Esophagus squamous epithelium (tissue), 5 donors: ENCODE data around the gene MXRA5. TPM values are rescaled to one million over a fixed set of nuclear protein-coding genes. Genes with fewer than 3 reads are reported as not detected.
"Not testable (repeated sequence)": the region's sequence is repeated elsewhere in the genome, so short reads cannot be mapped to it uniquely, and the experiment has no call there.

Experiments used
- DNase-seq: peaks from one replicate; lab custom pipeline; 2025; lab: John Stamatoyannopoulos, UW
- H3K27ac ChIP-seq, 4 donors: fragments of 200-600 bp; sonication (generic); one replicate each; pipeline ENCODE4 v1.5.1; 2016 to 2019; ENCODE audit warnings: mild to moderate bottlenecking in 1 of 4
- H3K27me3 ChIP-seq, 4 donors: fragments of 200-600 bp; sonication (generic); 1 replicate in 3 of 4; 2 replicates in 1 of 4; pipeline versions ENCODE4 v1.5.1 to v1.6.0; 2017 to 2021; ENCODE audit warnings: antibody characterized with exemption in 1 of 4
- H3K36me3 ChIP-seq, 3 donors: fragments of 200-600 bp; sonication (generic); one replicate each; pipeline ENCODE4 v1.5.1; 2016 to 2019
- H3K4me1 ChIP-seq, 3 donors: fragments of 200-600 bp; sonication (generic); one replicate each; pipeline ENCODE4 v1.5.1; 2017 to 2019
- H3K4me3 ChIP-seq, 4 donors: fragments of 200-600 bp; sonication (generic); 1 replicate in 3 of 4; 2 replicates in 1 of 4; pipeline ENCODE4 v1.5.1; 2016 to 2019; ENCODE audit warnings: mild to moderate bottlenecking in 2 of 4, moderate library complexity in 1 of 4
- H3K9me3 ChIP-seq, 3 donors: fragments of 200-600 bp; sonication (generic); one replicate each; pipeline ENCODE4 v1.5.1; 2016 to 2019
- CTCF ChIP-seq, 6 experiments: fragments of 450-650 bp in 4 of 6; fragments of 200-600 bp in 2 of 6; sonication (generic) in 2 of 6; IDR thresholded peaks; one replicate each; pipeline ENCODE4 v1.5.1; 2016 to 2019; ENCODE audit warnings: antibody characterized with exemption in 6 of 6, mild to moderate bottlenecking in 4 of 6, moderate library complexity in 4 of 6
- POLR2A ChIP-seq, 4 donors: fragments of 450-650 bp; IDR thresholded peaks; one replicate each; pipeline ENCODE4 v1.6.1; 2017; ENCODE audit warnings: antibody characterized with exemption in 4 of 4, mild to moderate bottlenecking in 4 of 4, moderate library complexity in 3 of 4
- WGBS, 2 donors: methylation state at CpG; one replicate each; pipeline ENCODE4 v1.1.5; 2018; 5-methylcytosine and 5-hydroxymethylcytosine counted together
- intact Hi-C: fragments of 100-400 bp; cut with DNase I; formaldehyde crosslinking; loops from one replicate; pipeline ENCODE4 v1.15.0; 2022
- total RNA-seq, 4 donors: library from RNA; depleted of rRNA; stranded (reverse); fragments of >200 nt; gene quantifications; one replicate each; pipeline ENCODE4 v1.1.0, GENCODE V29; 2016
- donor health status: DM: yes; HTN: yes; CAD: no.

The MXRA5 gene
- total RNA-seq, 4 donors from 2014 or later = 4.3 to 9.9 (median 6.4) TPM

- Histone ChIP-seq H3K27me3 (no peaks in the 10 kb centered on the region), H3K4me3 (no peak overlapping the region), H3K27ac (no peak overlapping the region), H3K4me1 (peaks cover 0 to 10% (median 0%) of the 10 kb centered on the region in 3 donors), H3K9me3 (no peaks in the 10 kb centered on the region), H3K36me3 (no peaks in the 10 kb centered on the region)
- intact Hi-C loops = no loop called here
- TF ChIP-seq CTCF (IDR thresholded peaks at IDR 0.05) (no peak), POLR2A (IDR thresholded peaks at IDR 0.05) (no peak)
- no peak for DNase-seq
- WGBS, 2 donors = 64 to 74% methylated on average over 3 of the region's 3 CpGs
Measured at GRCh38 chrX:3374108-3374800, 27.8 kb upstream of the MXRA5 start.

DNA sequence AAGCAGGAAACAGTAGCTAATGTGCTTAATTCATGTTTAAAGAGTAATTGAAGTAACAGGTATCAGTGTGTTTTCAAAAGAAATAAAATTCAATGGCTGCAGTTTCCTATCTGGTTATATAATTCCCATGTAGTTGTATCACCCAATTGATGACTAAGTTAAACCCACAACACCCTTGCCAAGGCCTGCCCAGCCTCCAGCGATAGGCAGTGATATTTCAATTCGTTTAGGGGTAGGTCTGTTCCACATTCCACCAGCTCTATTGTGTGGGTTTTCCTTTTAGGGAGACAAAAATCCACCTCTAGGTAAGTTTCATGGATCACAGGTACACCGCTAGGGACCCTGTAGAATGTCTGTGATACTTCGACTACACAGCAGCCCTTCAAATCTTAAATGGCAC lies 24.7 kb upstream of the MXRA5 start:
- intact Hi-C loops = no loop called here
- 36 to 55% methylated on average over 4 of the region's 4 CpGs for WGBS, 2 donors
- Histone ChIP-seq H3K4me3 (no peak overlapping the region), H3K4me1 (peaks cover 0 to 10% (median 0%) of the 10 kb centered on the region in 3 donors), H3K9me3 (no peaks in the 10 kb centered on the region), H3K36me3 (no peaks in the 10 kb centered on the region), H3K27me3 (no peaks in the 10 kb centered on the region), H3K27ac (peak overlapping the region in 2 of 4 donors; percentile 38 to 55)
- no peak for DNase-seq
- TF ChIP-seq CTCF (IDR thresholded peaks at IDR 0.05) (no peak), POLR2A (IDR thresholded peaks at IDR 0.05) (no peak)

- H3K27ac ChIP-seq = peak overlapping the region in 2 of 4 donors; percentile 38 to 55
- intact Hi-C loops = no loop called here
- WGBS, 2 donors = 13 to 24% methylated on average over 3 of the region's 3 CpGs
- H3K9me3 ChIP-seq = no peaks in the 10 kb centered on the region
- no peaks in the 10 kb centered on the region for H3K27me3 ChIP-seq
- DNase-seq = no peak
- no peak for TF ChIP-seq POLR2A (IDR thresholded peaks at IDR 0.05)
- no peak for TF ChIP-seq CTCF (IDR thresholded peaks at IDR 0.05)
- H3K4me1 ChIP-seq = peaks cover 0 to 10% (median 0%) of the 10 kb centered on the region in 3 donors
- H3K4me3 ChIP-seq = no peak overlapping the region
- no peaks in the 10 kb centered on the region for H3K36me3 ChIP-seq
Measured at GRCh38 chrX:3370656-3371055, 24.2 kb upstream of the MXRA5 start.

GRCh38 chrX:3362956-3363355 lies 16.5 kb upstream of the MXRA5 start:
- H3K27me3 ChIP-seq = no peaks in the 10 kb centered on the region
- no peaks in the 10 kb centered on the region for H3K9me3 ChIP-seq
- TF ChIP-seq CTCF (IDR thresholded peaks at IDR 0.05) (no peak), POLR2A (IDR thresholded peaks at IDR 0.05) (no peak)
- 48 to 60% methylated on average over 3 to 4 of the region's 4 CpGs for WGBS, 2 donors
- H3K4me1 ChIP-seq = no peaks in the 10 kb centered on the region
- no peak for DNase-seq
- H3K4me3 ChIP-seq = no peak overlapping the region
- intact Hi-C loops = no loop called here
- H3K27ac ChIP-seq = no peak overlapping the region
- no peaks in the 10 kb centered on the region for H3K36me3 ChIP-seq

- Histone ChIP-seq H3K4me1 (no peaks in the 10 kb centered on the region), H3K4me3 (no peak overlapping the region), H3K27ac (no peak overlapping the region), H3K36me3 (no peaks in the 10 kb centered on the region), H3K27me3 (no peaks in the 10 kb centered on the region), H3K9me3 (no peaks in the 10 kb centered on the region)
- TF ChIP-seq CTCF (IDR thresholded peaks at IDR 0.05) (no peak), POLR2A (IDR thresholded peaks at IDR 0.05) (no peak)
- WGBS, 2 donors = 84 to 89% methylated on average over 6 to 12 of the region's 14 CpGs
- no peak for DNase-seq
- intact Hi-C loops = no loop called here
Measured at GRCh38 chrX:3360881-3361280, 14.4 kb upstream of the MXRA5 start.

GRCh38 chrX:3352741-3353140 lies 6.3 kb upstream of the MXRA5 start:
- DNase-seq, H3K36me3 ChIP-seq, intact Hi-C loops, H3K27me3 ChIP-seq, H3K4me3 ChIP-seq, H3K27ac ChIP-seq, H3K4me1 ChIP-seq, H3K9me3 ChIP-seq: not testable (repeated sequence)
- WGBS, 2 donors = 80 to 83% methylated on average over 3 of the region's 3 CpGs
